Trophoblast cell (in vitro differentiated cells and primary cell): ENCODE data around the gene TM2D3.
A peak's percentile ranks its signal among the peaks of the same experiment; 100 is the strongest.

Experiments
- DNase-seq, 2 donors: peaks; one replicate each; pipeline ENCODE4 v3.0.0-alpha.2; 2016
- H2AFZ ChIP-seq: 2 replicates; pipeline ENCODE4 v1.6.1; 2013; ENCODE audit warnings: low read length, moderate library complexity, mild to moderate bottlenecking; ENCODE audit not compliant: insufficient read depth, poor library complexity
- H2AK5ac ChIP-seq: 2 replicates; pipeline ENCODE4 v1.6.1; 2013; ENCODE audit warnings: mild to moderate bottlenecking, low read length
- H2BK120ac ChIP-seq: 2 replicates; pipeline ENCODE4 v1.6.1; 2013; ENCODE audit warnings: low read length, mild to moderate bottlenecking, moderate library complexity; ENCODE audit not compliant: insufficient read depth, poor library complexity
- H2BK12ac ChIP-seq: 2 replicates; pipeline ENCODE4 v1.6.1; 2013; ENCODE audit warnings: mild to moderate bottlenecking, low read length, moderate library complexity
- H2BK5ac ChIP-seq: 2 replicates; pipeline ENCODE4 v1.6.1; 2013; ENCODE audit warnings: low read length, low read depth, moderate library complexity, mild to moderate bottlenecking; ENCODE audit not compliant: poor library complexity
- H3K14ac ChIP-seq: 2 replicates; pipeline ENCODE4 v1.6.1; 2013; ENCODE audit warnings: mild to moderate bottlenecking, low read length
- H3K18ac ChIP-seq: 2 replicates; pipeline ENCODE4 v1.6.1; 2013; ENCODE audit warnings: mild to moderate bottlenecking, low read length
- H3K23ac ChIP-seq: 2 replicates; pipeline ENCODE4 v1.6.1; 2013; ENCODE audit warnings: low read length
- H3K27ac ChIP-seq: 2 replicates; pipeline ENCODE4 v1.5.1; 2013; ENCODE audit warnings: low read depth, mild to moderate bottlenecking, inconsistent platforms, low read length, moderate library complexity
- H3K27me3 ChIP-seq: 2 replicates; pipeline ENCODE4 v1.6.1; 2013; ENCODE audit warnings: inconsistent platforms, mild to moderate bottlenecking, low read length, moderate library complexity; ENCODE audit not compliant: insufficient read depth
- H3K36me3 ChIP-seq, 2 experiments: 1 replicate in 1 of 2; 2 replicates in 1 of 2; pipeline ENCODE4 v1.6.1; 2013; ENCODE audit warnings: low read length in 2 of 2, mild to moderate bottlenecking in 2 of 2, moderate library complexity in 1 of 2; ENCODE audit not compliant: insufficient read depth in 2 of 2, control insufficient read depth in 1 of 2
- H3K4ac ChIP-seq: 2 replicates; pipeline ENCODE4 v1.6.1; 2013; ENCODE audit warnings: low read depth, mild to moderate bottlenecking, low read length, moderate library complexity
- H3K4me1 ChIP-seq, 2 experiments: 1 replicate in 1 of 2; 2 replicates in 1 of 2; pipeline ENCODE4 v1.6.1; 2013; ENCODE audit warnings: low read length in 2 of 2, mild to moderate bottlenecking in 2 of 2, moderate library complexity in 1 of 2; ENCODE audit not compliant: insufficient read depth in 2 of 2, control insufficient read depth in 1 of 2
- H3K4me2 ChIP-seq: 2 replicates; pipeline ENCODE4 v1.6.1; 2013; ENCODE audit warnings: inconsistent platforms, mild to moderate bottlenecking, low read length, moderate library complexity
- H3K4me3 ChIP-seq: 2 replicates; pipeline ENCODE4 v1.5.1; 2013; ENCODE audit warnings: mild to moderate bottlenecking, low read depth, low read length, inconsistent platforms
- H3K79me1 ChIP-seq: one replicate; pipeline ENCODE4 v1.6.1; 2013; ENCODE audit warnings: low read length
- H3K79me2 ChIP-seq: 2 replicates; pipeline ENCODE4 v1.6.1; 2013; ENCODE audit warnings: low read length, mild to moderate bottlenecking; ENCODE audit not compliant: control insufficient read depth, insufficient read depth, poor library complexity
- H3K9ac ChIP-seq: 2 replicates; pipeline ENCODE4 v1.6.1; 2013; ENCODE audit warnings: mild to moderate bottlenecking, low read length
- H3K9me3 ChIP-seq: 2 replicates; pipeline ENCODE4 v1.6.1; 2013; ENCODE audit warnings: low read depth, mild to moderate bottlenecking, control low read depth, inconsistent platforms, low read length; ENCODE audit not compliant: insufficient read depth
- H4K12ac ChIP-seq: 2 replicates; pipeline ENCODE4 v1.6.1; 2013; ENCODE audit warnings: low read depth, mild to moderate bottlenecking, low read length, moderate library complexity
- H4K8ac ChIP-seq: 2 replicates; pipeline ENCODE4 v1.6.1; 2013; ENCODE audit warnings: low read depth, mild to moderate bottlenecking, low read length, moderate library complexity
- H4K91ac ChIP-seq: one replicate; pipeline ENCODE4 v1.6.1; 2013; ENCODE audit warnings: low read depth, mild to moderate bottlenecking, low read length, moderate library complexity
- WGBS: extraction: QIAGEN DNeasy Blood & Tissue Kit; methylation state at CpG from one replicate; pipeline ENCODE4 v1.1.7; 2013; ENCODE audit warnings: missing lambda C conversion rate; ENCODE audit not compliant: insufficient read length, insufficient coverage; ENCODE audit errors: extremely low coverage; 5-methylcytosine and 5-hydroxymethylcytosine counted together

Gene TM2D3

DNA sequence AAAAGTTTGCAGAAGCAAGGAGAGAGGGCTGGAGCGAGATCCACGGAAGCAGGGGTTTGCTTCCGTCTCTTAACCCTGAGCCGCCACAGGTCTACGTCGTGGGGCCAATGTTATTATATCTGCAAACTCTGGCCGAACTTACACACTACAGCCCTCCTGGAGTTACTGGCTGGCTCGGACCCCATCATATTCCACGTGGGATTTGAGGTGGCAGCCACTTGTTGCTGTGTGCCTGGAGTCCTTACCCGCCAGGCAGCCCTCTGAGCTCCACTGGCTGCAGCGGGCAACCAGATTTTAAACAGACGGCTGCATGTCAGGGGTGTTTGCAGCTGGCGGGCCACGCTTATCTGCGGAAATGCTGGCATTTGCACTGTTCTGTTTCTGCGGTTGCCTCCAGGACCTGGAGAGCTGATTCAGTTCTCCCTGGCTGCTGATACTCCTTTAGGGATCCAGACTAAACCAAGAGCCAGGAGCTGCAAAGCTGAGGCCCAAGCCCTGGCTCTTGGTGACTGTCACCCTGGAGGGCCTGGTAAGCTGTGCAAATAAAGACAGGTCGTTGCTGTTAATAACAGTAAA is 34.7 kb downstream of the TM2D3 start:
- Histone ChIP-seq H2AK5ac (no peak overlapping the region), H3K14ac (no peak overlapping the region), H3K18ac (no peak overlapping the region), H3K4ac (no peak overlapping the region), H4K12ac (no peak overlapping the region), H4K91ac (no peak overlapping the region), H3K9ac (no peak overlapping the region), H3K9me3 (peaks cover 2% of the 10 kb centered on the region), H3K79me1 (no peaks in the 10 kb centered on the region), H3K23ac (no peak overlapping the region), H3K79me2 (no peaks in the 10 kb centered on the region), H2BK120ac (no peak overlapping the region), H2BK5ac (no peak overlapping the region), H3K4me2 (no peak overlapping the region), H4K8ac (no peak overlapping the region), H2BK12ac (no peak overlapping the region), H3K36me3 (no peaks in the 10 kb centered on the region), H3K27me3 (no peaks in the 10 kb centered on the region), H2AFZ (no peak overlapping the region), H3K4me1 (peaks cover 3 to 4% of the 10 kb centered on the region in 2 experiments), H3K4me3 (no peak overlapping the region), H3K27ac (no peak overlapping the region)
- no CpG with 5 or more reads among the region's 17 CpGs for WGBS
- DNase-seq = no peak

DNA sequence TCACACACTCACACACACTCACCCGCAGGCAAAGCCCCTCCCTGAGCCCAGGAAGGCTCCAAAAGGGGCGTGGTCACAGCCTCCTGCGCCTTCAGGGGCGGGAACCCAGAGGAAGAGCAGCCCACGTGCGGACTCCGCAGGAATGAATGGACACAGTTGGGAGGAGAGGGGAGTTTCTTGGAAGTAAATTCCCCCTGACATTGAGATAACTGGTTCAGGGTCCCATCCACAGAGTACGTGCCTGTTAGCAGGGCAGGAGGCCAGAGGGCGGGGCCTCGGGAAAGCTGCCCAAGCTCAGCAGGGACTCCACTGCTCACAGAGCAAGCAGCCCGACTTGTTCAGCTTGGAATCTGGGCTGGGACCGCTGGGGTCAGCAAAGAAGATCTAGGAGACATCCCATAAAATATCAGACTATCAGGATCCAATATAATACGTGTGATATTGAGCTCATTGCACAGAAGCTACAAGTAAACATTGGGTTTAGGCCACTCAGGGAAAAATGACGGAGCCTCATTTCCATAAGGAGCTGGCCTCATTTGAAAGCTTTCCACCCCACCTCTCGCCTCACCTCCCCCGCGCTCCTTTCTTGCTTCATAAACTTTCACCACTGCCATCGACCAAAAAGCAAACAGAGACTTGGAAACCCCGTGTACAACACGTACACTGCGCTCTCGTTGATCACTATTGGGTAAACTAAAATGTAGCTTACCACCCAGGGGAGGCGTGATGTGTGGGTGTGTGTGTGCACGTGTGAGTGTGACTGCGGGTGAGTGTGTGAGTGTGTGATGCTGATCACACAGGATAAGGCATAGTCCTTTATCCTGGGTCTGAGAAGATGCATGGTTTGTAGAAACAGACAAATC is 36.0 kb downstream of the TM2D3 start:
- Histone ChIP-seq H4K91ac (no peak overlapping the region), H2BK5ac (no peak overlapping the region), H3K9me3 (no peaks in the 10 kb centered on the region), H2BK120ac (no peak overlapping the region), H3K79me1 (no peaks in the 10 kb centered on the region), H2AK5ac (no peak overlapping the region), H3K14ac (no peak overlapping the region), H3K9ac (no peak overlapping the region), H3K27me3 (no peaks in the 10 kb centered on the region), H3K4me3 (no peak overlapping the region), H3K36me3 (no peaks in the 10 kb centered on the region), H3K4me1 (peaks cover 3 to 4% of the 10 kb centered on the region in 2 experiments), H2AFZ (no peak overlapping the region), H2BK12ac (no peak overlapping the region), H4K12ac (no peak overlapping the region), H3K79me2 (no peaks in the 10 kb centered on the region), H3K23ac (no peak overlapping the region), H4K8ac (no peak overlapping the region), H3K4me2 (peak overlapping the region; percentile 49), H3K27ac (no peak overlapping the region), H3K4ac (no peak overlapping the region), H3K18ac (no peak overlapping the region)
- WGBS = no CpG with 5 or more reads among the region's 25 CpGs
- DNase-seq = peak; percentile 43 to 60

DNA sequence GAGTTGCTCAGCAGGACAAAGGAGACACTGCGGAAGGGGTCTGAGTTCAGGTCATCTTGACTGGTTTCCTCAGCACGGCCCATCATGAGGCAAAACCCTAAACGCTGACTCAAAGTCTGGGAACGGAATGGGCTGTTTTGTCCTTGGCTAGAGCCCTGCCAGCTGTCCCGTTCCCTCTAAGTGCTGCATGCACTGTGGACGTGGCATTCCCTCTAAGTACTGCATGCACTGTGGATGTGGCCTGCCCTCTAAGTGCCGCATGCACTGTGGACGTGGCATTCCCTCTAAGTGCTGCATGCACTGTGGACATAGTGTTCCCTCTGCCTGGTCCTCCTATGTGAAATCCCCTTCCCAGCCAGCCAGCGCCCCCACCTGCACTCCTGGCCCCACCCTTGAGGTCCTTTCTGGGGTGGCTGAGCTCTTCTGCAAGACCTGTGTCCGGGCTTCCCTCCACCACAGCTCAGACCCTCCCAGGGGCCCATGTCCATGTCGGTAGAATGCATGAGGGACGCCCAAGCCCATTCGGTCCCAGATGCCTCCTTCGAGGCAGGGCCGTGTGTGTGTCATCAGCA is 36.7 kb downstream of the TM2D3 start:
- Histone ChIP-seq H2BK120ac (no peak overlapping the region), H3K14ac (no peak overlapping the region), H3K79me1 (no peaks in the 10 kb centered on the region), H3K27me3 (no peaks in the 10 kb centered on the region), H3K79me2 (no peaks in the 10 kb centered on the region), H3K4me2 (no peak overlapping the region), H3K27ac (no peak overlapping the region), H4K12ac (no peak overlapping the region), H2AFZ (no peak overlapping the region), H2BK12ac (no peak overlapping the region), H3K9me3 (no peaks in the 10 kb centered on the region), H3K23ac (no peak overlapping the region), H2AK5ac (no peak overlapping the region), H3K36me3 (no peaks in the 10 kb centered on the region), H3K4me3 (no peak overlapping the region), H2BK5ac (no peak overlapping the region), H3K4ac (no peak overlapping the region), H4K91ac (no peak overlapping the region), H3K4me1 (peaks cover 3 to 4% of the 10 kb centered on the region in 2 experiments), H3K18ac (no peak overlapping the region), H4K8ac (no peak overlapping the region), H3K9ac (no peak overlapping the region)
- no peak for DNase-seq
- WGBS = no CpG with 5 or more reads among the region's 15 CpGs

DNA sequence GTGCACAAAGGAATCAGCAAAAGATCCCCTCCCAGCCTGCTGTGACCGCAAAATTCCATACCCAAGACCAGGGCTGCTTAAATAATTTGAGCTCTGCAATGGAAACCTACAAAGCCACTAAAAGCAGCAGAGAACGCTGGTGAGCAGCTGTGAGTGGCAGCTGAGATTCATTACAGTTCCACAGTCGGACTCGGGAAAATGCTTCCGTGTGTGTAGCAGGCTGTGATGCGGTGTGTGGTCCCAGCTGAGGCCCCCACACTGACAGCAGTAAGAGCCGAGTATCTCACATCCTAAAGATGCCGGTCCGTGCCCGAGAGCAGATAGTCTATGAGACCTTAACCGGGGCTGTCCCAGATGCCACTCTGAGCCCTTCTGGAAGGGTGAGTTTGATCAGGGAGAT is 37.4 kb downstream of the TM2D3 start:
- Histone ChIP-seq H3K14ac (no peak overlapping the region), H4K91ac (no peak overlapping the region), H2AK5ac (no peak overlapping the region), H4K12ac (peak overlapping the region; percentile 10), H3K4me1 (peaks cover 3 to 4% of the 10 kb centered on the region in 2 experiments), H3K79me2 (no peaks in the 10 kb centered on the region), H3K4ac (no peak overlapping the region), H3K23ac (no peak overlapping the region), H3K27ac (no peak overlapping the region), H2BK120ac (no peak overlapping the region), H3K4me3 (no peak overlapping the region), H3K9ac (no peak overlapping the region), H3K18ac (no peak overlapping the region), H3K36me3 (no peaks in the 10 kb centered on the region), H3K27me3 (no peaks in the 10 kb centered on the region), H2BK5ac (no peak overlapping the region), H4K8ac (no peak overlapping the region), H3K9me3 (no peaks in the 10 kb centered on the region), H3K79me1 (no peaks in the 10 kb centered on the region), H2AFZ (no peak overlapping the region), H3K4me2 (no peak overlapping the region), H2BK12ac (no peak overlapping the region)
- no CpG with 5 or more reads among the region's 11 CpGs for WGBS
- no peak for DNase-seq
